ENCODE results near the gene KCNMB3. TPM values are rescaled to one million over a fixed set of nuclear protein-coding genes. Genes with fewer than 3 reads are reported as not detected.

The KCNMB3 gene
- total RNA-seq, 1 experiment from 2014 or later, result not detected

DNA sequence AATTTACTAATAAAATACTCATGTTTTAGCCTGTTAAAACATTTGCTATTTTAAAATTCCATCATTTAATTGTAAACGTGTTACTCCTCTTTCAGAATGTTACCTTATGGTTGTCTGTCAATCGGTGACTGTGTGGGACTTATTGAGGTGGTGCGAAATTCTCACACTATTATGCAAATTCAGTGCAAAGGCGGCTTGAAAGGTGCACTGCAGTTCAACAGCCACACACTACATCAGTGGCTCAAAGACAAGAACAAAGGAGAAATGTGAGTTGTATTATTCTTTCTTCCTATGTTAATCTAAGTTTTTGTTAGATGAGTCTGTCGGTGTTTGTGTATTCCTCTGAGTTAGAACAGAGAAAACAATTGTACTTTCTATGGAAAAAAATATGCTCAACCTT lies 21.7 kb downstream of the KCNMB3 start:
- peaks cover 0 to 8% of the 10 kb centered on the region in 2 experiments; a peak in 2 of 4 replicates for H3K4me1 ChIP-seq (ENCODE audit: control insufficient read depth in 1 of 2, insufficient read depth in 2 of 2, low read length in 2 of 2)
- intact Hi-C loops (cut with micrococcal nuclease), result no loop called here
- no peaks in the 10 kb centered on the region for H3K27me3 ChIP-seq (ENCODE audit: insufficient read depth, low read length)
- no peak overlapping the region for H3K9ac ChIP-seq (ENCODE audit: low read length)
- DNase-seq (ENCODE audit: low read depth, low spot score), result no peak
- H3K9me3 ChIP-seq (ENCODE audit: control insufficient read depth in 1 of 2, insufficient read depth in 1 of 2, low read depth in 1 of 2, low read length in 2 of 2), result no peaks in the 10 kb centered on the region
- POLR2A ChIA-PET, result no interaction called here
- no peaks in the 10 kb centered on the region for H3K9me2 ChIP-seq (ENCODE audit: insufficient read depth)
- no peaks in the 10 kb centered on the region for H4K20me1 ChIP-seq (ENCODE audit: insufficient read depth)
- no peak overlapping the region for H2AFZ ChIP-seq (ENCODE audit: low read depth, low read length, poor library complexity, severe bottlenecking)
- H3K79me2 ChIP-seq (ENCODE audit: insufficient read depth, low read length), result no peaks in the 10 kb centered on the region
- BruUV-seq (replicated peaks), result no TSS peak
- CTCF ChIA-PET, result no interaction called here
- H3K4me2 ChIP-seq (ENCODE audit: low read length), result no peak overlapping the region
- no peak overlapping the region for H3K27ac ChIP-seq (ENCODE audit: low read depth, low read length)
- TF ChIP-seq POLR2A (IDR thresholded peaks at IDR 0.05; ENCODE audit: borderline replicate concordance, extremely low read depth, insufficient read depth, insufficient read length) (no peak), YY1 (IDR thresholded peaks at IDR 0.05; ENCODE audit: extremely low read depth, insufficient replicate concordance, low read depth, low read length) (no peak), TCF7L2 (IDR thresholded peaks at IDR 0.05; ENCODE audit: borderline replicate concordance, extremely low read depth, insufficient read depth, insufficient read length) (no peak), ELF1 (IDR thresholded peaks at IDR 0.05; ENCODE audit: borderline replicate concordance, low read depth) (no peak), SP1 (IDR thresholded peaks at IDR 0.05; ENCODE audit: low read depth) (no peak), SRF (IDR thresholded peaks at IDR 0.05; ENCODE audit: low read depth) (no peak)
- TF ChIP-seq, protein P1, sequence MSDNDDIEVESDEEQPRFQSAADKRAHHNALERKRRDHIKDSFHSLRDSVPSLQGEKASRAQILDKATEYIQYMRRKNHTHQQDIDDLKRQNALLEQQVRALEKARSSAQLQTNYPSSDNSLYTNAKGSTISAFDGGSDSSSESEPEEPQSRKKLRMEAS (IDR thresholded peaks at IDR 0.05), result no peak
- TF ChIP-seq, protein P2, sequence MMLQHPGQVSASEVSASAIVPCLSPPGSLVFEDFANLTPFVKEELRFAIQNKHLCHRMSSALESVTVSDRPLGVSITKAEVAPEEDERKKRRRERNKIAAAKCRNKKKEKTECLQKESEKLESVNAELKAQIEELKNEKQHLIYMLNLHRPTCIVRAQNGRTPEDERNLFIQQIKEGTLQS (IDR thresholded peaks at IDR 0.05), result no peak
- no peak for ATAC-seq
- RAD21 ChIA-PET (ENCODE audit: low non-redundant PET in 1 of 2, low total read pairs in 2 of 2, uncharacterized antibody in 2 of 2, unreplicated experiment in 2 of 2), result no interaction called here
- H3K4me3 ChIP-seq (replicated peaks in 1 of 2; ENCODE audit: low read depth in 1 of 2, low read length in 2 of 2), result no peak overlapping the region
- H3K36me3 ChIP-seq (ENCODE audit: control insufficient read depth in 1 of 2, insufficient read depth in 2 of 2, low read length in 2 of 2), result 0 out of 4 replicates have a peak, but pooled peaks cover 0 to 5% of the 10 kb centered on the region in 2 experiments

DNA sequence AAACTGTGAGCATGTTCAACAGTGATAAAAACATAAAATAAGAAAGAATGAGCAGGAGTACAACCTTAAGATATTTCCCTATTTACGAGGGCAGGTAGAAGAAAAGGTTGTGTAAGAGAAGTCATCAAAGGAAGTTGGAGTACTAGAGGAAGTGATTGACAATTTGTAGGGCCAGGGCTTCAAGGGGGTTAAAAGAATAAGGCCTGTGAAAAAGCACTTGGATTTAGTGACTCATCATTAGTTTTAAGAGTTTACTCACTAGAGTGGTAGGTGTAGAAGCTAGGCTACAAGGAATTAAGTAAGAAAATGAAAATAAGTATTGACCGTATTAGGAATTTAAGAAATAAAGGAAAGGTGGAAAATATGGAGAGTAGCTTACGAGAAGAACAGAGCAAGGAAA lies 23.6 kb downstream of the KCNMB3 start:
- H3K9ac ChIP-seq (ENCODE audit: low read length), result no peak overlapping the region
- no peak overlapping the region for H2AFZ ChIP-seq (ENCODE audit: low read depth, low read length, poor library complexity, severe bottlenecking)
- H3K27ac ChIP-seq (ENCODE audit: low read depth, low read length), result no peak overlapping the region
- ATAC-seq (peak; percentile 78), DNase-seq (ENCODE audit: low read depth, low spot score) (peak; percentile 47)
- H3K4me1 ChIP-seq (ENCODE audit: control insufficient read depth in 1 of 2, insufficient read depth in 2 of 2, low read length in 2 of 2), result peaks cover 0 to 8% of the 10 kb centered on the region in 2 experiments; a peak in 2 of 4 replicates
- no peaks in the 10 kb centered on the region for H3K9me3 ChIP-seq (ENCODE audit: control insufficient read depth in 1 of 2, insufficient read depth in 1 of 2, low read depth in 1 of 2, low read length in 2 of 2)
- peak overlapping the region; percentile 18; the same call in 1 of the 2 replicates for H3K4me2 ChIP-seq (ENCODE audit: low read length)
- H3K4me3 ChIP-seq (replicated peaks in 1 of 2; ENCODE audit: low read depth in 1 of 2, low read length in 2 of 2), result no peak overlapping the region
- TF ChIP-seq JUND (IDR thresholded peaks at IDR 0.05), result peak; percentile 72
- TF ChIP-seq SIN3A (IDR thresholded peaks at IDR 0.05; ENCODE audit: low read depth), result 0 out of 2 replicates have a peak, but pooled peaks have one; percentile 32
- peak; percentile 45 for TF ChIP-seq TCF7L2 (IDR thresholded peaks at IDR 0.05; ENCODE audit: borderline replicate concordance, extremely low read depth, insufficient read depth, insufficient read length)
- TF ChIP-seq ZFX (IDR thresholded peaks at IDR 0.05), result no peak
- peak; percentile 43; the same call in 1 of the 2 replicates for TF ChIP-seq CBX3 (IDR thresholded peaks at IDR 0.05; ENCODE audit: low read depth)
- TF ChIP-seq, protein P1 (IDR thresholded peaks at IDR 0.05), result no peak
- peak; percentile 50 for TF ChIP-seq SP1 (IDR thresholded peaks at IDR 0.05; ENCODE audit: low read depth)
- peak; percentile 92 for TF ChIP-seq CEBPB (IDR thresholded peaks at IDR 0.05; ENCODE audit: low read depth)
- TF ChIP-seq FOSL1 (IDR thresholded peaks at IDR 0.05; ENCODE audit: low read depth), result peak; percentile 74
- TF ChIP-seq RAD21 (IDR thresholded peaks at IDR 0.05; ENCODE audit: low read depth), result no peak
- no peaks in the 10 kb centered on the region for H3K79me2 ChIP-seq (ENCODE audit: insufficient read depth, low read length)
- RAD21 ChIA-PET (ENCODE audit: low non-redundant PET in 1 of 2, low total read pairs in 2 of 2, uncharacterized antibody in 2 of 2, unreplicated experiment in 2 of 2), result no interaction called here
- intact Hi-C loops (cut with micrococcal nuclease), result no loop called here
- POLR2A ChIA-PET, result no interaction called here
- no peaks in the 10 kb centered on the region for H3K9me2 ChIP-seq (ENCODE audit: insufficient read depth)
- H3K27me3 ChIP-seq (ENCODE audit: insufficient read depth, low read length), result no peaks in the 10 kb centered on the region
- no peaks in the 10 kb centered on the region for H4K20me1 ChIP-seq (ENCODE audit: insufficient read depth)
- 0 out of 4 replicates have a peak, but pooled peaks cover 0 to 5% of the 10 kb centered on the region in 2 experiments for H3K36me3 ChIP-seq (ENCODE audit: control insufficient read depth in 1 of 2, insufficient read depth in 2 of 2, low read length in 2 of 2)
- CTCF ChIA-PET, result no interaction called here
- BruUV-seq (replicated peaks), result no TSS peak

Measured in HCT116 (cell line).